Islet of Langerhans (tissue), 1 donor: ENCODE data around the gene RAB15.

Source experiments
- FAIRE-seq: peaks from one replicate; lab custom pipeline; 2011; peaks lifted over from hg19 to GRCh38; lab: Jason Lieb, UNC

RAB15 gene

GRCh38 chr14:64954491-64955240 is 17.5 kb downstream of the RAB15 start:
- no peak for FAIRE-seq

- no peak for FAIRE-seq
Observed at GRCh38 chr14:64953661-64954060, 18.5 kb downstream of the RAB15 start.

DNA sequence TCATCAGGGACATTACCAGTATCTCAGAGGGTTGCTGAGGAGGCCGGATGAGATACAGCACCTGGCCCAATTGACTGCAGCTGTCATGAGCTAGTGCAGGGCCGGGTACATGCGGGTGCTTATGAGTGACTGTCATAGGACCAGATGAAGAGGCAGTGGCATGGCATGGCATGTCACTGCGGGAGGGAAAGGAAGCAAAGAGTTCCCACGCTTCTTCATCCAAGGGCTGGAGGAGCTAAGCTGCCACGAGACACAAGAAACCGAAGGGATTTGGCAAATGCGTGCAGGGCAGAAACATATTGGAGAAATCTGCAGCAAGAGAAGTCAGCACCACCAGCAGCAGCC is 18.9 kb downstream of the RAB15 start:
- FAIRE-seq, result no peak

GRCh38 chr14:64952598-64953309 is 19.4 kb downstream of the RAB15 start:
- no peak for FAIRE-seq

DNA sequence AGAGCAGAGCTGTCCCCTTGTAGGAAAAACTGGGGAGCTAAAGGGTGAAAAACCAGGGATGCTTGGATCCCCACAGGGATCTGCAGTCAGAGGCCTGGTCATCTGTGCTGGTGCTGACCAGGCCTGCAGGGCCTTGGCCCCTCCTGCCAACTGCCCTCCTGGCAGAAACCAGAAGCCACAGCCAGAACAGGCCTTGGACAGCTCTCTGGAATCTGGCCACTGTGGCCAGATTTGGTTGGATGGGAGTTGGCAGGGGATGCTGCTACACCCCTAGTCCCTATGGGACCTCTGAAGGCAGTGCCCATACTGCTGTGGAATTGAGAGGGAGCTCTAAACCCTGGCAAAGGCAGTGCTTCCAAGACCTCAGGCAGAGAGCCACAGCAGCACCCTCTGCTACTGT is 20.4 kb downstream of the RAB15 start:
- no peak for FAIRE-seq

- FAIRE-seq, result no peak
Observed at GRCh38 chr14:64951291-64951690, 20.8 kb downstream of the RAB15 start.

- FAIRE-seq, result no peak
Observed at GRCh38 chr14:64950889-64951288, 21.2 kb downstream of the RAB15 start.

- no peak for FAIRE-seq
Observed at GRCh38 chr14:64948612-64949210, 23.4 kb downstream of the RAB15 start.

- FAIRE-seq, result no peak
Observed at GRCh38 chr14:64947710-64948611, 24.2 kb downstream of the RAB15 start.

DNA sequence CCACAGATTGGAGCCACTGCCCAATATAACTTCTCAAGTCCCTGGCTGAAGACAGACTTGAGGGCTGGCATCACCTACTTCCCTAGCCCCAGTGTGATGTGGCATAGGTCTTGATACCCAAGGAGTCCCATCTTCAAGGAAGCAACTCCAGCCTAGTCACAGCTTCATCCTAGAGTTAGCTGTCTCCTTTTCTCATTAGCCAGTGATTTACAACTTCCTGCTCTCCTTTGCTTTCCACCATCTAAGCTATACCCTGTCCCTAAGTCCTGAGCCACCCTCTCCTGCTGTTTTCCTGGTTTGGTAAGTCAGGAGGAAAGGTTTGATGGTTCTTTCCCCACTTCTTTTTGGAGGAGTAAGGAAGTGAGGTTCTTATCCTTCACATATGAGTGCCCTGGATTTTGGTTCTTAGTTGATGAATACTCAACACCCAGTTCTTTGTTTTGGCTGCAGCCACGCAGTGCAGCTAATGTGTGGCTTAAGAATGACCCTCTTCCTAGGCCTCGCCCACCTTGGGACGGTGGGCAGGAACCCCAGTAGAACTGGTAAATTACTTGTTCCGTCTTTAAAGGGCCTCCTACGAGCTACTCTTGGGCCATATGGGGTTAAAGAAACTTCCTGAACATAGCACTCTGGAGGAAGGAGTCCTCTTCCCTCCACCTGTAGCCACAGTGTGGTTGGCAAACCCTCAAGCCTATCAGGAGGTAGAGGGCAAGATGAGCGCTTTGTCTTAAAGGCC is 25.7 kb downstream of the RAB15 start:
- no peak for FAIRE-seq

- no peak for FAIRE-seq
Observed at GRCh38 chr14:64945431-64946178, 26.5 kb downstream of the RAB15 start.

- FAIRE-seq, result no peak
Observed at GRCh38 chr14:64944861-64945260, 27.3 kb downstream of the RAB15 start.

GRCh38 chr14:64944041-64944440 is 28.1 kb downstream of the RAB15 start:
- FAIRE-seq, result no peak

DNA sequence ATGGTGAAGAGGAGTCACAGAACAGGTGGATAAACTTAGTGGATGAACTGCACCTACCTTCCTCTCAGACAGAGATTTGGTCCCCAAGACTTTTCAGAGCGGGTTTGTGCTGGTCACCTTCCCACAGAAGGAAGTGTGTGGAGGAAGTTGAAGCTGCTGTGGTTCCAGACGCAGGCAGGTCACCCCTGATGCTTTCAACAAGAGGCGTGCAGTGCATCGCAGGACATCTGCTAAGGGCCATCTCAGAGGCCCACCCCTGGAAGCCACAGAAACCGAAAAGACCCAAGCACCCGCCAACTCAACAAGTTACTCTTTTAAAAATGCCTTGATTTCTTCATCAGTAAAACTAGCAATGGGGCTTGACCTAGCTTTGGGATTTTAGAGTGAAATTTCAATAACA is 28.6 kb downstream of the RAB15 start:
- FAIRE-seq, result no peak

DNA sequence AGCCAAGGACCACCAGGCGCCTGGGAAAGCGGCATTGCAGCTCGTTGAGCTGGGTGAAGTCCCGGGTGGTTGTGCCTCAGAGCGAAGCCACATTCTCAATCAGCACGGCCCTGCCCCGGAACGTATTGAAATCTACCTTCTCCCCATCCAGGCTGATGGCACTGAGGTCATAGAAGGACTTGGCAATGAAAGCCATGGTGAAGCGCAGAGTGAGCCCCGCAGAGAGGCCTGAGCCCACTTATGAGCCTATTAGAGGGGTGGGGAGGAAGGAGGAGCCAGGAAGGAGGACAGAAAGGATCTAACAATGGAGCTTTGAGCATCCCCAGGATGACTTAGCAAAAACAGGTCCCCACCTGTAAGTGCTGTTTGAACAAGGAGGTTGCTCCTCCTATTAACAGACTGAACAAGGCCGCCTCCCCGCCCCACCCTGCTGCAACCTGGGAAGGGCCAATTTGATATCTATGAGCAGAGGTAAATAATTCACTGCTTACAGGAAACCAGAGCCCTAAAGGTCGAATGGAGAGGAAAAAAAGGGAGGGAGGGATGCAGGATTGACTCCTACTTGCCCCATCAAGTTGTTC is 29.5 kb downstream of the RAB15 start, which contains the start of gene GPX2:
GPX2 (minus strand) TSS at position 215 of the 581 bp plus-strand sequence; CDS start at position 196, 19 bp downstream.
- FAIRE-seq, result peak; percentile 80

- FAIRE-seq, result no peak
Observed at GRCh38 chr14:64940336-64940910, 31.7 kb downstream of the RAB15 start.

GRCh38 chr14:64939817-64940190 is 32.3 kb downstream of the RAB15 start:
- FAIRE-seq, result no peak

DNA sequence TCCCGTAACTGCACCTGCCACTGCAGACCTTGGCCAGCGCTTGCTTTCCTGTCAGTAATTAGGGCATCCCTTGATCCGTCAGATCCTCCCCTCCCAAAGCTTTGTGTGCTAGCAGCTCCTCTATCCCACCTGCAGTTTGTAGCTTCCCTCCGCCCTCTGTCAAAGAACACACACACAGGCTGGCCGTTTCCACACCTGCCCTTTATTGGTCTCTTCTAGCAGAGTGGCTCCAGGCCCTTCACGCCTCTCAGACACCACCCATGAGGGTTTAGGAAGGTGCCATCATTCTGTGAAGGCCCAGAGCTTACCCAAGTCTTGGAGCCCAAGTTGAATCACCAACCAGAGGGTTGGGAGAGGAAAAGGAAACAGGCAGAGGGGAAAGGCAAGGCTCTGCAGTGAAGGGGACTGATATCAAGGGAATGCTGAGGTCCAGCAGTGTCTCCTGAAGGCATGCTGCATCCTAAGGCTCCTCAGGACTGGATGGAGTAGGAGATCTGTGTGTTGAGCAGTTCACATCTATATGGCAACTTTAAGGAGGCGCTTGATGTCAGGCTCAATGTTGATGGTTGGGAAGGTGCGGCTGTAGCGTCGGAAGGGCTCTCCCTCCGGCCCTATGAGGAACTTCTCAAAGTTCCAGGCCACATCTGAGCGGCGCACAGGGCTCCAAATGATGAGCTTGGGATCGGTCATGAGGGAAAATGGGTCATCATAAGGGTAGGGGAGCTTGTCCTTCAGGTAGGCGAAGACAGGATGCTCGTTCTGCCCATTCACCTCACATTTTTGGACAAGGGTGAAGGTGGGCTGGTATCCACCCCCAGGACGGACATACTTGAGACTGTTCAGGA is 32.9 kb downstream of the RAB15 start:
- FAIRE-seq, result no peak

GRCh38 chr14:64937821-64938193 is 34.3 kb downstream of the RAB15 start:
- FAIRE-seq, result no peak
